HepG2 (cell line): ENCODE data around the gene SP3. TPM values are rescaled to one million over a fixed set of nuclear protein-coding genes. Genes with fewer than 3 reads are reported as not detected.

Experiments used
- ATAC-seq: fragments of 200-7000 bp; cut with Tn5 transposase; 3 replicates; pipeline ENCODE4 v1.9.1; 2020; ENCODE audit warnings: mild to moderate bottlenecking, moderate library complexity
- BruUV-seq: library from RNA; stranded (reverse); fragments of 400-500 nt; replicated peaks from 2 replicates; lab custom pipeline; 2021; lab: Mats Ljungman, UMichigan
- CTCF ChIA-PET: fragments of 300-600 bp; formaldehyde crosslinking; extraction: SDS; loops from one replicate; lab custom pipeline; 2021; ENCODE audit warnings: low total read pairs, inconsistent platforms, low intra/inter-chr PET ratio; lab: Yijun Ruan, JAX
- POLR2A ChIA-PET: fragments of 350-600 bp; sonication (Branson Sonifier 250); formaldehyde crosslinking; loops from one replicate; lab custom pipeline; 2020; ENCODE audit warnings: antibody characterized with exemption, inconsistent platforms; lab: Yijun Ruan, JAX
- DNase-seq: peaks from one replicate; pipeline ENCODE4 v3.0.0-alpha.2; 2015; ENCODE audit warnings: low spot score
- FAIRE-seq: peaks from 3 replicates; lab custom pipeline; 2011; peaks lifted over from hg19 to GRCh38; lab: Jason Lieb, UNC
- H2AFZ ChIP-seq: one replicate; pipeline ENCODE4 v1.6.1; 2011; ENCODE audit warnings: low read length, inconsistent platforms
- H3K27ac ChIP-seq: fragments of 300-600 bp; 3 replicates; pipeline ENCODE4 v1.8.0; 2011; ENCODE audit warnings: mixed run types, mild to moderate bottlenecking, mixed read lengths, low read length, inconsistent platforms; ENCODE audit not compliant: insufficient read depth; ENCODE audit errors: extremely low read length
- H3K27me3 ChIP-seq, 2 experiments: fragments of 200-600 bp in 1 of 2; 2 replicates in 1 of 2; 3 replicates in 1 of 2; pipeline versions ENCODE4 v1.6.0 to v1.8.0; 2011; ENCODE audit warnings: low read length in 2 of 2, mild to moderate bottlenecking in 2 of 2, moderate library complexity in 2 of 2, inconsistent platforms in 1 of 2; ENCODE audit not compliant: insufficient read depth in 2 of 2, control insufficient read depth in 1 of 2
- H3K36me3 ChIP-seq, 2 experiments: fragments of 200-600 bp in 1 of 2; replicated peaks in 1 of 2; 2 replicates in 1 of 2; 3 replicates in 1 of 2; pipeline versions ENCODE4 v1.5.1 to v1.8.0; 2011; ENCODE audit warnings: low read length in 2 of 2, inconsistent platforms in 1 of 2; ENCODE audit not compliant: insufficient read depth in 2 of 2, control insufficient read depth in 1 of 2
- H3K4me1 ChIP-seq: 2 replicates; pipeline ENCODE4 v1.5.1; 2012; ENCODE audit warnings: low read length, inconsistent platforms; ENCODE audit not compliant: insufficient read depth
- H3K4me2 ChIP-seq: 2 replicates; pipeline ENCODE4 v1.6.0; 2011; ENCODE audit warnings: low read depth, low read length, inconsistent platforms
- H3K4me3 ChIP-seq, 3 experiments: fragments of 200-600 bp in 1 of 3; sonication (generic), shearing (Covaris generic) in 1 of 3; replicated peaks in 1 of 3; 2 replicates each; pipeline ENCODE4 v1.5.1; 2011 to 2016; ENCODE audit warnings: low read length in 3 of 3, inconsistent platforms in 2 of 3, low read depth in 2 of 3, mild to moderate bottlenecking in 2 of 3, control low read depth in 1 of 3, mixed read lengths in 1 of 3; ENCODE audit not compliant: insufficient read depth in 1 of 3
- H3K79me2 ChIP-seq: one replicate; pipeline ENCODE4 v1.6.1; 2011; ENCODE audit warnings: low read length, inconsistent platforms; ENCODE audit not compliant: insufficient read depth
- H3K9ac ChIP-seq: 2 replicates; pipeline ENCODE4 v1.6.0; 2011; ENCODE audit warnings: mild to moderate bottlenecking, low read depth, low read length, inconsistent platforms; ENCODE audit not compliant: insufficient read depth
- H3K9me3 ChIP-seq: 2 replicates; pipeline ENCODE4 v1.5.1; 2012; ENCODE audit warnings: mild to moderate bottlenecking, low read length
- H4K20me1 ChIP-seq: 2 replicates; pipeline ENCODE4 v1.6.0; 2011; ENCODE audit warnings: inconsistent platforms, mild to moderate bottlenecking, low read length, moderate library complexity; ENCODE audit not compliant: insufficient read depth
- DDIT3 ChIP-seq: sonication (generic); formaldehyde crosslinking; IDR thresholded peaks from 2 replicates; pipeline ENCODE4 v1.4.0; 2020; ENCODE audit warnings: mild to moderate bottlenecking, missing genetic modification reagents
- E2F1 ChIP-seq: sonication (generic); formaldehyde crosslinking; IDR thresholded peaks from 2 replicates; pipeline ENCODE4 v1.5.0; 2020; ENCODE audit warnings: missing genetic modification reagents
- MIER2 ChIP-seq: IDR thresholded peaks from 2 replicates; pipeline ENCODE4 v1.6.1; 2016; ENCODE audit warnings: missing biosample characterization, missing genetic modification reagents
- NR2F2 ChIP-seq: IDR thresholded peaks from 2 replicates; pipeline ENCODE4 v1.6.1; 2012; ENCODE audit warnings: low read depth, inconsistent platforms, borderline replicate concordance
- TEAD3 ChIP-seq: optimal IDR thresholded peaks from 2 replicates; pipeline ENCODE3; 2016; ENCODE audit warnings: borderline replicate concordance
- ZNF605 ChIP-seq: sonication (generic); formaldehyde crosslinking; IDR thresholded peaks from 2 replicates; pipeline ENCODE4 v1.8.0; 2022; ENCODE audit warnings: mild to moderate bottlenecking, missing genetic modification reagents
- ZNF615 ChIP-seq: sonication (generic); formaldehyde crosslinking; IDR thresholded peaks from 2 replicates; pipeline ENCODE4 v1.5.0; 2020; ENCODE audit warnings: mild to moderate bottlenecking, missing genetic modification reagents, borderline replicate concordance
- ZNF737 ChIP-seq: sonication (generic); formaldehyde crosslinking; IDR thresholded peaks from 2 replicates; pipeline ENCODE4 v1.5.0; 2020; ENCODE audit warnings: missing genetic modification reagents, mild to moderate bottlenecking, borderline replicate concordance
- ZSCAN21 ChIP-seq: sonication (generic); formaldehyde crosslinking; IDR thresholded peaks from 2 replicates; pipeline ENCODE4 v1.8.0; 2022; ENCODE audit warnings: mild to moderate bottlenecking, missing genetic modification reagents, moderate library complexity, borderline replicate concordance
- WGBS: methylation state at CpG from one replicate; pipeline ENCODE4 v1.1.6; 2017; ENCODE audit warnings: low lambda C conversion rate; 5-methylcytosine and 5-hydroxymethylcytosine counted together
- in situ Hi-C: cut with HindIII; loops from 2 replicates; pipeline ENCODE4 v1.10.0; 2017; ENCODE audit warnings: low pct_unique_long_range_greater_than_20kb; ENCODE audit not compliant: extremely low pct_ligation_motif_present
- intact Hi-C: fragments of 100-400 bp; cut with micrococcal nuclease; formaldehyde crosslinking; loops from one replicate; pipeline ENCODE4 v1.10.0; 2022; ENCODE audit not compliant: unreplicated experiment
- polyA plus RNA-seq, 8 experiments: library from polyadenylated mRNA; depleted of rRNA in 3 of 8; stranded (reverse) in 7 of 8; unstranded in 1 of 8; fragments of >200 nt; fragmentation: Illumina TruSeq in 4 of 8; extraction: Trizol in 4 of 8; gene quantifications; 2 replicates each; pipeline versions ENCODE4 v1.2.1 to v1.2.3, GENCODE V29; 2011 to 2016; ENCODE audit warnings: low read depth in 4 of 8, missing spikeins in 1 of 8, mixed read lengths in 1 of 8; ENCODE audit not compliant: insufficient read depth in 1 of 8
- total RNA-seq, 5 experiments: library from RNA; depleted of rRNA; stranded (reverse); fragments of >200 nt; fragmentation: Illumina TruSeq; extraction: Trizol; gene quantifications; 2 replicates each; pipeline ENCODE4 v1.2.3, GENCODE V29; 2016; ENCODE audit warnings: low read depth in 1 of 5
- TF ChIP-seq, protein P1 (sequence below): IDR thresholded peaks from 2 replicates; pipeline ENCODE4 v1.6.1; 2016; ENCODE audit warnings: missing compliant biosample characterization, missing genetic modification reagents, borderline replicate concordance
- TF ChIP-seq, protein P2 (sequence below): sonication (generic); formaldehyde crosslinking; IDR thresholded peaks from 2 replicates; pipeline ENCODE4 v1.5.0; 2020; ENCODE audit warnings: mild to moderate bottlenecking, missing genetic modification reagents, borderline replicate concordance

Gene SP3
- total and polyA plus RNA-seq, 2 of the 13 experiments (the other 11 are each of a cell fraction or from before 2014, with no cell fraction given) = 57.3 to 132 TPM

GRCh38 chr2:174007010-174007409, 41.8 kb upstream of the SP3 start:
- DNase-seq = no peak
- no peaks in the 10 kb centered on the region for H4K20me1 ChIP-seq
- no peak overlapping the region for H3K4me2 ChIP-seq
- H3K4me1 ChIP-seq = peaks cover 46% of the 10 kb centered on the region
- POLR2A ChIA-PET = no interaction called here
- no peak for ATAC-seq
- intact Hi-C loops = no loop called here
- no peaks in the 10 kb centered on the region for H3K9me3 ChIP-seq
- 76% methylated on average over 5 of the region's 5 CpGs for WGBS
- no peaks in the 10 kb centered on the region for H3K27me3 ChIP-seq
- H3K79me2 ChIP-seq = no peaks in the 10 kb centered on the region
- no peak overlapping the region for H3K27ac ChIP-seq
- no TSS peak for BruUV-seq
- CTCF ChIA-PET = no interaction called here
- no peaks in the 10 kb centered on the region for H3K36me3 ChIP-seq
- in situ Hi-C loops = loop anchor here (25.0 kb wide), 1 partner anchor 595 kb away; no protein-coding TSS in a partner anchor
- H2AFZ ChIP-seq = no peak overlapping the region
- H3K9ac ChIP-seq = no peak overlapping the region
- H3K4me3 ChIP-seq = no peak overlapping the region
- FAIRE-seq = no peak
- no peak for TF ChIP-seq ZSCAN21
- TF ChIP-seq, protein P1, sequence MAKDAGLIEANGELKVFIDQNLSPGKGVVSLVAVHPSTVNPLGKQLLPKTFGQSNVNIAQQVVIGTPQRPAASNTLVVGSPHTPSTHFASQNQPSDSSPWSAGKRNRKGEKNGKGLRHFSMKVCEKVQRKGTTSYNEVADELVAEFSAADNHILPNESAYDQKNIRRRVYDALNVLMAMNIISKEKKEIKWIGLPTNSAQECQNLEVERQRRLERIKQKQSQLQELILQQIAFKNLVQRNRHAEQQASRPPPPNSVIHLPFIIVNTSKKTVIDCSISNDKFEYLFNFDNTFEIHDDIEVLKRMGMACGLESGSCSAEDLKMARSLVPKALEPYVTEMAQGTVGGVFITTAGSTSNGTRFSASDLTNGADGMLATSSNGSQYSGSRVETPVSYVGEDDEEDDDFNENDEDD (CRISPR knock-in tag) = no peak
- no peak for TF ChIP-seq NR2F2
- no peak for TF ChIP-seq MIER2 (CRISPR knock-in tag)
- no peak for TF ChIP-seq DDIT3 (CRISPR knock-in tag)
- no peak for TF ChIP-seq ZNF615 (CRISPR knock-in tag)
- TF ChIP-seq ZNF737 (CRISPR knock-in tag) = no peak
- TF ChIP-seq, protein P2, sequence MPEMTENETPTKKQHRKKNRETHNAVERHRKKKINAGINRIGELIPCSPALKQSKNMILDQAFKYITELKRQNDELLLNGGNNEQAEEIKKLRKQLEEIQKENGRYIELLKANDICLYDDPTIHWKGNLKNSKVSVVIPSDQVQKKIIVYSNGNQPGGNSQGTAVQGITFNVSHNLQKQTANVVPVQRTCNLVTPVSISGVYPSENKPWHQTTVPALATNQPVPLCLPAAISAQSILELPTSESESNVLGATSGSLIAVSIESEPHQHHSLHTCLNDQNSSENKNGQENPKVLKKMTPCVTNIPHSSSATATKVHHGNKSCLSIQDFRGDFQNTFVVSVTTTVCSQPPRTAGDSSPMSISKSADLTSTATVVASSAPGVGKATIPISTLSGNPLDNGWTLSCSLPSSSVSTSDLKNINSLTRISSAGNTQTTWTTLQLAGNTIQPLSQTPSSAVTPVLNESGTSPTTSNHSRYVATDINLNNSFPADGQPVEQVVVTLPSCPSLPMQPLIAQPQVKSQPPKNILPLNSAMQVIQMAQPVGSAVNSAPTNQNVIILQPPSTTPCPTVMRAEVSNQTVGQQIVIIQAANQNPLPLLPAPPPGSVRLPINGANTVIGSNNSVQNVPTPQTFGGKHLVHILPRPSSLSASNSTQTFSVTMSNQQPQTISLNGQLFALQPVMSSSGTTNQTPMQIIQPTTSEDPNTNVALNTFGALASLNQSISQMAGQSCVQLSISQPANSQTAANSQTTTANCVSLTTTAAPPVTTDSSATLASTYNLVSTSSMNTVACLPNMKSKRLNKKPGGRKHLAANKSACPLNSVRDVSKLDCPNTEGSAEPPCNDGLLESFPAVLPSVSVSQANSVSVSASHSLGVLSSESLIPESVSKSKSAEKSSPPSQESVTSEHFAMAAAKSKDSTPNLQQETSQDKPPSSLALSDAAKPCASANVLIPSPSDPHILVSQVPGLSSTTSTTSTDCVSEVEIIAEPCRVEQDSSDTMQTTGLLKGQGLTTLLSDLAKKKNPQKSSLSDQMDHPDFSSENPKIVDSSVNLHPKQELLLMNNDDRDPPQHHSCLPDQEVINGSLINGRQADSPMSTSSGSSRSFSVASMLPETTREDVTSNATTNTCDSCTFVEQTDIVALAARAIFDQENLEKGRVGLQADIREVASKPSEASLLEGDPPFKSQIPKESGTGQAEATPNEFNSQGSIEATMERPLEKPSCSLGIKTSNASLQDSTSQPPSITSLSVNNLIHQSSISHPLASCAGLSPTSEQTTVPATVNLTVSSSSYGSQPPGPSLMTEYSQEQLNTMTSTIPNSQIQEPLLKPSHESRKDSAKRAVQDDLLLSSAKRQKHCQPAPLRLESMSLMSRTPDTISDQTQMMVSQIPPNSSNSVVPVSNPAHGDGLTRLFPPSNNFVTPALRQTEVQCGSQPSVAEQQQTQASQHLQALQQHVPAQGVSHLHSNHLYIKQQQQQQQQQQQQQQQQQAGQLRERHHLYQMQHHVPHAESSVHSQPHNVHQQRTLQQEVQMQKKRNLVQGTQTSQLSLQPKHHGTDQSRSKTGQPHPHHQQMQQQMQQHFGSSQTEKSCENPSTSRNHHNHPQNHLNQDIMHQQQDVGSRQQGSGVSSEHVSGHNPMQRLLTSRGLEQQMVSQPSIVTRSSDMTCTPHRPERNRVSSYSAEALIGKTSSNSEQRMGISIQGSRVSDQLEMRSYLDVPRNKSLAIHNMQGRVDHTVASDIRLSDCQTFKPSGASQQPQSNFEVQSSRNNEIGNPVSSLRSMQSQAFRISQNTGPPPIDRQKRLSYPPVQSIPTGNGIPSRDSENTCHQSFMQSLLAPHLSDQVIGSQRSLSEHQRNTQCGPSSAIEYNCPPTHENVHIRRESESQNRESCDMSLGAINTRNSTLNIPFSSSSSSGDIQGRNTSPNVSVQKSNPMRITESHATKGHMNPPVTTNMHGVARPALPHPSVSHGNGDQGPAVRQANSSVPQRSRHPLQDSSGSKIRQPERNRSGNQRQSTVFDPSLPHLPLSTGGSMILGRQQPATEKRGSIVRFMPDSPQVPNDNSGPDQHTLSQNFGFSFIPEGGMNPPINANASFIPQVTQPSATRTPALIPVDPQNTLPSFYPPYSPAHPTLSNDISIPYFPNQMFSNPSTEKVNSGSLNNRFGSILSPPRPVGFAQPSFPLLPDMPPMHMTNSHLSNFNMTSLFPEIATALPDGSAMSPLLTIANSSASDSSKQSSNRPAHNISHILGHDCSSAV (CRISPR knock-in tag) = no peak
- no peak for TF ChIP-seq ZNF605 (CRISPR knock-in tag)
- no peak for TF ChIP-seq E2F1 (CRISPR knock-in tag)
- no peak for TF ChIP-seq TEAD3
